ENCODE measurements around the gene C1QTNF9B.
"Not testable (repeated sequence)": the region's sequence is repeated elsewhere in the genome, so short reads cannot be mapped to it uniquely, and the experiment has no call there.

C1QTNF9B gene

GRCh38 chr13:23883255-23883654, 14.0 kb downstream of the C1QTNF9B start:
- H3K27ac ChIP-seq (ENCODE audit: low read length): no peak overlapping the region
- H3K4me2 ChIP-seq (ENCODE audit: insufficient read depth, low read length): no peak overlapping the region
- H3K36me3 ChIP-seq (ENCODE audit: insufficient read depth, low read length): peaks cover 17% of the 10 kb centered on the region; the same call in 1 of the 2 replicates
- H3K79me2 ChIP-seq (ENCODE audit: insufficient read depth, low read length): peaks cover 3% of the 10 kb centered on the region; the same call in 1 of the 2 replicates
- H2AFZ ChIP-seq (ENCODE audit: low read depth, low read length): no peak overlapping the region
- no peak overlapping the region for H3K4me3 ChIP-seq (ENCODE audit: low read depth in 1 of 2, low read length in 2 of 2)
- H3K4me1 ChIP-seq (ENCODE audit: insufficient read depth, low read length): peaks cover 14% of the 10 kb centered on the region
- DNase-seq (no peak), ATAC-seq (ENCODE audit: insufficient read depth, low read depth) (no peak)
- no peaks in the 10 kb centered on the region for H3K9me3 ChIP-seq (ENCODE audit: insufficient read depth, low read length, severe bottlenecking)
- H3K9ac ChIP-seq (ENCODE audit: low read depth, low read length): no peak overlapping the region
- H4K20me1 ChIP-seq (ENCODE audit: insufficient read depth, low read length): no peaks in the 10 kb centered on the region
- no peaks in the 10 kb centered on the region for H3K27me3 ChIP-seq (ENCODE audit: insufficient read depth, low read length, poor library complexity)
- TF ChIP-seq CTCF (IDR thresholded peaks at IDR 0.05; ENCODE audit: borderline replicate concordance, extremely low read depth, low read length, poor library complexity, severe bottlenecking) (no peak), EZH2 (IDR thresholded peaks at IDR 0.05; ENCODE audit: borderline replicate concordance, low read depth, low read length, severe bottlenecking) (no peak)

GRCh38 chr13:23881402-23881800, 15.9 kb downstream of the C1QTNF9B start:
- H4K20me1 ChIP-seq (ENCODE audit: insufficient read depth, low read length); H2AFZ ChIP-seq (ENCODE audit: low read depth, low read length): not testable (repeated sequence)

GRCh38 chr13:23880493-23881401, 16.6 kb downstream of the C1QTNF9B start:
- H2AFZ ChIP-seq (ENCODE audit: low read depth, low read length); H4K20me1 ChIP-seq (ENCODE audit: insufficient read depth, low read length); H3K9ac ChIP-seq (ENCODE audit: low read depth, low read length); H3K27me3 ChIP-seq (ENCODE audit: insufficient read depth, low read length, poor library complexity); H3K27ac ChIP-seq (ENCODE audit: low read length); ATAC-seq (ENCODE audit: insufficient read depth, low read depth); H3K4me3 ChIP-seq (ENCODE audit: low read depth in 1 of 2, low read length in 2 of 2); H3K9me3 ChIP-seq (ENCODE audit: insufficient read depth, low read length, severe bottlenecking); H3K4me2 ChIP-seq (ENCODE audit: insufficient read depth, low read length); H3K4me1 ChIP-seq (ENCODE audit: insufficient read depth, low read length); DNase-seq; H3K79me2 ChIP-seq (ENCODE audit: insufficient read depth, low read length): not testable (repeated sequence)
- H3K36me3 ChIP-seq (ENCODE audit: insufficient read depth, low read length): peaks cover 17% of the 10 kb centered on the region; the same call in 1 of the 2 replicates

More at GRCh38 chr13:23881402-23881800, 15.9 kb downstream of the C1QTNF9B start:
- H3K4me2 ChIP-seq (ENCODE audit: insufficient read depth, low read length); DNase-seq; H3K27me3 ChIP-seq (ENCODE audit: insufficient read depth, low read length, poor library complexity); H3K27ac ChIP-seq (ENCODE audit: low read length); H3K79me2 ChIP-seq (ENCODE audit: insufficient read depth, low read length); H3K4me3 ChIP-seq (ENCODE audit: low read depth in 1 of 2, low read length in 2 of 2); H3K9me3 ChIP-seq (ENCODE audit: insufficient read depth, low read length, severe bottlenecking); H3K9ac ChIP-seq (ENCODE audit: low read depth, low read length); ATAC-seq (ENCODE audit: insufficient read depth, low read depth); H3K4me1 ChIP-seq (ENCODE audit: insufficient read depth, low read length): not testable (repeated sequence)
- peaks cover 17% of the 10 kb centered on the region; the same call in 1 of the 2 replicates for H3K36me3 ChIP-seq (ENCODE audit: insufficient read depth, low read length)

GRCh38 chr13:23877286-23877685, 20.0 kb downstream of the C1QTNF9B start:
- no peak for TF ChIP-seq EZH2 (IDR thresholded peaks at IDR 0.05; ENCODE audit: borderline replicate concordance, low read depth, low read length, severe bottlenecking)
- no peak for TF ChIP-seq CTCF (IDR thresholded peaks at IDR 0.05; ENCODE audit: borderline replicate concordance, extremely low read depth, low read length, poor library complexity, severe bottlenecking)
- Histone ChIP-seq H3K27me3 (ENCODE audit: insufficient read depth, low read length, poor library complexity) (no peaks in the 10 kb centered on the region), H3K4me1 (ENCODE audit: insufficient read depth, low read length) (no peaks in the 10 kb centered on the region), H3K36me3 (ENCODE audit: insufficient read depth, low read length) (peaks cover 4% of the 10 kb centered on the region; the same call in 1 of the 2 replicates), H3K4me2 (ENCODE audit: insufficient read depth, low read length) (no peak overlapping the region), H2AFZ (ENCODE audit: low read depth, low read length) (no peak overlapping the region), H3K27ac (ENCODE audit: low read length) (no peak overlapping the region), H4K20me1 (ENCODE audit: insufficient read depth, low read length) (no peaks in the 10 kb centered on the region), H3K4me3 (ENCODE audit: low read depth in 1 of 2, low read length in 2 of 2) (no peak overlapping the region), H3K9me3 (ENCODE audit: insufficient read depth, low read length, severe bottlenecking) (no peaks in the 10 kb centered on the region), H3K9ac (ENCODE audit: low read depth, low read length) (no peak overlapping the region), H3K79me2 (ENCODE audit: insufficient read depth, low read length) (no peaks in the 10 kb centered on the region)
- ATAC-seq (ENCODE audit: insufficient read depth, low read depth) (no peak), DNase-seq (no peak)

All from DND-41 (cell line).